ENCODE measurements around the gene TIPIN.

DNA sequence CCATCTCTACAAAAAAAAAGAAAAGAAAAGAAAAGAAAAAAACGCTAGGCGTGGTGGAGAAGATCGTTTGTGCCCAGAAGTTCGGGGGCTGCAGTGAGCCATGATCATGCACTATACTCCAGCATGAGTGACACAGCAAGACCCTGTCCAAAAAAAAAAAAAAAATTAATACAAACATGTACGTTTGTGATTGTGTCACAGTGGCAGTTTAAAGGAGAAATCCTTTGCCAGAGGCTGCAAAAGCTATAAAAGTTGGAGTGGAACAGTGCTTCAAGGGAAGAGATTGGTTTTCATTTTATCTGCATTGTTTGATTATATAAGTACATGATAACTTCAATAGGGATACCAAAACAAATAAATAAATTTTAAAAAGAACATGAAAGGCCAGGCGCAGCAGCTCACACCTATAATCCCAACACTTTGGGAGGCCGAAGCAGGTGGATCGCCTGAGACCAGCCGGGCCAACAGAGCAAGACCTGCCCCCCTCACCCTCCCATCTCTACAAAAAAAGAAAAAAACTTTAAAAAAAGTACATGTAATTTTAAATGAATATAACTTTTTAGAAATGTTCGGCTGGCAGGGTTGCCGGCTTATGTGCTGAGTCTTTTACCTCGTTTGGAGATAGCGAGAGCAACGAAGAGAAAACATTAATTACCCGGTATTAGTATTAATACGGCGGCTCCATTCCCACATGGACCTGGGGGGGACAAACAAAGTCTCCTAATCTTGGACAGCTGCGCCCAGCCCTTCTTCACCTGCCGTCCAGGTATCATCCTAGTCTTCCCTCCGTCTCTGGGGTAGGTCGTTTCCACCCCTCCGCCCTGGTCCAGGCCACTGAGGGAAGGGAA, 63.7 kb downstream of the TIPIN start:
- TF ChIP-seq, protein P1, sequence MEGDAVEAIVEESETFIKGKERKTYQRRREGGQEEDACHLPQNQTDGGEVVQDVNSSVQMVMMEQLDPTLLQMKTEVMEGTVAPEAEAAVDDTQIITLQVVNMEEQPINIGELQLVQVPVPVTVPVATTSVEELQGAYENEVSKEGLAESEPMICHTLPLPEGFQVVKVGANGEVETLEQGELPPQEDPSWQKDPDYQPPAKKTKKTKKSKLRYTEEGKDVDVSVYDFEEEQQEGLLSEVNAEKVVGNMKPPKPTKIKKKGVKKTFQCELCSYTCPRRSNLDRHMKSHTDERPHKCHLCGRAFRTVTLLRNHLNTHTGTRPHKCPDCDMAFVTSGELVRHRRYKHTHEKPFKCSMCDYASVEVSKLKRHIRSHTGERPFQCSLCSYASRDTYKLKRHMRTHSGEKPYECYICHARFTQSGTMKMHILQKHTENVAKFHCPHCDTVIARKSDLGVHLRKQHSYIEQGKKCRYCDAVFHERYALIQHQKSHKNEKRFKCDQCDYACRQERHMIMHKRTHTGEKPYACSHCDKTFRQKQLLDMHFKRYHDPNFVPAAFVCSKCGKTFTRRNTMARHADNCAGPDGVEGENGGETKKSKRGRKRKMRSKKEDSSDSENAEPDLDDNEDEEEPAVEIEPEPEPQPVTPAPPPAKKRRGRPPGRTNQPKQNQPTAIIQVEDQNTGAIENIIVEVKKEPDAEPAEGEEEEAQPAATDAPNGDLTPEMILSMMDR (IDR thresholded peaks at IDR 0.05), result no peak
- TF ChIP-seq POLR2A (IDR thresholded peaks at IDR 0.05), result no peak
